SH-SY5Y (cell line): Measurements from ENCODE around the gene AHNAK.

Experiments used
- GATA2 ChIP-seq: IDR thresholded peaks from 2 replicates; pipeline ENCODE4 v1.6.1; 2011; ENCODE audit warnings: mild to moderate bottlenecking, low read depth, low read length
- GATA3 ChIP-seq: IDR thresholded peaks from 2 replicates; pipeline ENCODE4 v1.6.1; 2011; ENCODE audit warnings: low read depth, mild to moderate bottlenecking, low read length, moderate library complexity

DNA sequence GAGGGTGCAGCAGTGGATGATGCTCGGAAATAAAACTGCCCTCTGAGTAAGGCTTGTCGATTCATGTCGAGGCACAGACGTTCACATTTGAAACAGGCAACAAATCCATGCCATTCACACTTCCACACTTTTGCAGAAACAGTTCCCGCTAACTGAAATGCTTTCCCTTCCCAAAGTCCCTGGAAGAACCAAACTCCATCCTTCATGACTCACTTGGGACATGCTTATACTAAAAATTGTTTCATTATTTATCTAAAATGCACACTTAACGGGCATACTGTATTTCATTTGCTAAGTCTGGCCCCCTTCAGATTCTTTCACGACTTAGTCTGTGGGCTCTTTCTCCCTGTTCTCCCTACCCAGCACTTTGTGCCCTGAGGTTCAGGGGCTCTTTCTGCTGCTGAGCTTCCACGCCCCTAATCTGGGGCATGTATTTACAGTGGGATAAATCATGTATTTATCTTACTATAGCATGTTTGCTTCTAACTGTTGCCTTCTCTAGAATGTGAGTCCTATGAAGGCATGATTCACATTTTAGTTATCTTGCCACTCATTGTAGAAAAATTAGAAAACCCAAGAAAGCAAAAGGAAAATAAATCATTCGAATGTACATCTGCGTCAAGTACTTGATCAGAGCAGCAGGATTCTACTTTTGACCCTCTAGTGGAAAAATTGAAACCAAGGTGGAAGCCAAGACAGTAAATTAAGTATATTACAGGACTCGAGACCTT lies 115.3 kb downstream of the AHNAK start:
- TF ChIP-seq GATA2 (no peak), GATA3 (no peak)
